ENCODE data around the gene LSM14A. TPM values are rescaled to one million over a fixed set of nuclear protein-coding genes. Genes with fewer than 3 reads are reported as not detected.

The LSM14A gene
- total and polyA plus RNA-seq, 2 of the 13 experiments (the other 11 are each of a cell fraction or from before 2014, with no cell fraction given), result 77.0 to 83.6 TPM

GRCh38 chr19:34151439-34151838 is 20.9 kb upstream of the LSM14A start:
- ATAC-seq, result no peak
- Histone ChIP-seq H3K27ac (ENCODE audit: extremely low read length, insufficient read depth, low read length) (no peak overlapping the region), H3K4me1 (ENCODE audit: insufficient read depth, low read length) (peaks cover 11% of the 10 kb centered on the region; the same call in 1 of the 2 replicates), H3K27me3 (ENCODE audit: control insufficient read depth in 1 of 2, insufficient read depth in 2 of 2, low read length in 2 of 2) (no peaks in the 10 kb centered on the region), H3K9me3 (ENCODE audit: low read length) (no peaks in the 10 kb centered on the region), H3K9ac (ENCODE audit: insufficient read depth, low read depth, low read length) (no peak overlapping the region), H3K79me2 (ENCODE audit: insufficient read depth, low read length) (no peaks in the 10 kb centered on the region), H4K20me1 (ENCODE audit: insufficient read depth, low read length) (no peaks in the 10 kb centered on the region), H3K4me2 (ENCODE audit: low read depth, low read length) (no peak overlapping the region), H3K36me3 (replicated peaks in 1 of 2; ENCODE audit: control insufficient read depth in 1 of 2, insufficient read depth in 2 of 2, low read length in 2 of 2) (no peaks in the 10 kb centered on the region), H3K4me3 (replicated peaks in 1 of 3; ENCODE audit: insufficient read depth in 1 of 3, low read depth in 2 of 3, low read length in 3 of 3) (no peak overlapping the region), H2AFZ (ENCODE audit: low read length) (no peak overlapping the region)
- in situ Hi-C loops (cut with HindIII; ENCODE audit: extremely low pct_ligation_motif_present, low pct_unique_long_range_greater_than_20kb) (no loop called here), intact Hi-C loops (cut with micrococcal nuclease; ENCODE audit: unreplicated experiment) (no loop called here)
- no peak for FAIRE-seq
- ChIA-PET POLR2A (no interaction called here), CTCF (ENCODE audit: low intra/inter-chr PET ratio, low total read pairs) (no interaction called here)
- no TSS peak for BruUV-seq (replicated peaks)
- TF ChIP-seq CENPX (CRISPR knock-in tag; IDR thresholded peaks at IDR 0.05) (no peak), ZBTB37 (CRISPR knock-in tag; IDR thresholded peaks at IDR 0.05) (no peak), DBP (CRISPR knock-in tag; IDR thresholded peaks at IDR 0.05; ENCODE audit: not compliant biosample characterization) (no peak), FOXM1 (CRISPR knock-in tag; IDR thresholded peaks at IDR 0.05) (no peak), ZNF652 (CRISPR knock-in tag; IDR thresholded peaks at IDR 0.05; ENCODE audit: borderline replicate concordance, low read depth) (no peak), CEBPG (CRISPR knock-in tag; IDR thresholded peaks at IDR 0.05) (no peak), TOE1 (CRISPR knock-in tag; IDR thresholded peaks at IDR 0.05) (no peak), ZKSCAN5 (CRISPR knock-in tag; IDR thresholded peaks at IDR 0.05) (no peak), ZBTB14 (CRISPR knock-in tag; IDR thresholded peaks at IDR 0.05) (no peak)
- TF ChIP-seq, protein P1, sequence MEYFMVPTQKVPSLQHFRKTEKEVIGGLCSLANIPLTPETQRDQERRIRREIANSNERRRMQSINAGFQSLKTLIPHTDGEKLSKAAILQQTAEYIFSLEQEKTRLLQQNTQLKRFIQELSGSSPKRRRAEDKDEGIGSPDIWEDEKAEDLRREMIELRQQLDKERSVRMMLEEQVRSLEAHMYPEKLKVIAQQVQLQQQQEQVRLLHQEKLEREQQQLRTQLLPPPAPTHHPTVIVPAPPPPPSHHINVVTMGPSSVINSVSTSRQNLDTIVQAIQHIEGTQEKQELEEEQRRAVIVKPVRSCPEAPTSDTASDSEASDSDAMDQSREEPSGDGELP (IDR thresholded peaks at IDR 0.05; ENCODE audit: borderline replicate concordance, low read depth), result no peak
- 53% methylated on average over 5 of the region's 5 CpGs for WGBS (ENCODE audit: low lambda C conversion rate)
- no peak for DNase-seq (ENCODE audit: low spot score)
